ENCODE data around the gene YPEL5. TPM values are rescaled to one million over a fixed set of nuclear protein-coding genes. Genes with fewer than 3 reads are reported as not detected.

YPEL5 gene
- total RNA-seq, 1 experiment from 2014 or later = 43.7 TPM

DNA sequence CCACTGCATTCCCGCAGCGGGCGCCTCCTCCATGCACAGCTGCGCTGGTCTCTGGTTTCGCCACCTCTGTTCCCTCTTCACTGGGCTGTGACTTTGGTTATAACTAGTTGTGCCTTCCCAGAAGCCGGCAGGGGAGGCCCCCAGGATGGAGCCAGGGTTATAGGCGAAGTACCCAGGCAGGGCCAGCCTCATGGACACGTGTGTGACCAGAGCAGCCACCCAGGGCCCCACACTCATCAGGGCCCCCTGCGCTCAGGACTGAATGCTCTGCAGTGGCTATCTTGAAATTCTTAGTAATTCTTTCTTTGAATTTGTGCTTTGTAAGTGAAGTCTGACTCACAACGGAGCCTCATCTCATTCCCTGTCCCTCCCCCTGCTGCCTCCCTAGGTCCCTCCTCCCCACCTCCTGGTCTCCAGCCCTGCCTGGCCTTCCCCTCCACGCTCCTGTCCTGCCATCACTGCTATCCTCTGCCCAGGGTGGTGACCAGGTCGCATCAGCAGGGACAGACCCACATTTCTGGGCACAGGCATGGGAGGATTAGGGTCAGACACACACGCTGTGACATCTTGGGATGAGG lies 46.4 kb downstream of the YPEL5 start:
- in situ Hi-C loops (cut with HindIII; ENCODE audit: low sequenced_read_pairs) = no loop called here
- no peak for DNase-seq (ENCODE audit: low spot score)

DNA sequence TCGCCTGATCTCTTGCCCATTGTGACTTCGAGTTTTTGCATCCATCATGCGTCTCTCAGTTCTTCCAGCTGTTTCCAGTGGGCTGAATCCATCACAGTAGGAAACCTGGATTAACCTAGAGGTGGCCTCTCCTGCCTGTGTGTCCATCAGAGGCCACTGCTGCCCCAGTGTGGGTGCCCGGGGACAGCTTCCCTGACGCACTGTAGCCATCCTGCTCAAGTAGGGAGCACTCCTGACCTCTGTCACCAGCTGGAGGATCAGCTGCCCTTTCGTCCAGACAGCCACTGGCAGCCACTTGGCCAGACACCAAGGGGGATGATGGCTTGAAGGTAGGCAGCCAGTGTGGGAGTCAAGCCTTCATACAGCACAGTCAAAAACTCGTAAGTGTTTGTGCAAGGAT lies 47.6 kb downstream of the YPEL5 start:
- in situ Hi-C loops (cut with HindIII; ENCODE audit: low sequenced_read_pairs) = no loop called here
- no peak for DNase-seq (ENCODE audit: low spot score)

DNA sequence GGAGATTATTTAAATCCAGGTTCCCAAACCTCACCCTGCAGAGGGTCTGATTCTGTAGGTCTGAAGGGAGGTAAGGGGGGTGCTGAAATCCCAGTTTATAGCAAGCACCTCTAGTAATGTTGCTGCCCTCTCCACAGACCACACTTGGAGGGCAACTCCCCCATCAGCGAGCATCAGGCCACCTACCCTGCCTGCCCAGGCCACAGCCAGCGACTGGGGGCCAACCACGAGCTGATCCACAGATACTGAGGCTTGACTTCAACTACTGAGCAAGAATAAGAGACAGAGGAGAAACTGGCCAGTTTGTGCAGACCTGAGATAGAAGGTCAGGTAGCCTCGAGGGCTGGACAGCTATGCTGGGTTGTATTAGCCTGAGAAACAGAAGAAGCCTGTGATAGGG lies 48.2 kb downstream of the YPEL5 start:
- in situ Hi-C loops (cut with HindIII; ENCODE audit: low sequenced_read_pairs) = no loop called here
- DNase-seq (ENCODE audit: low spot score) = no peak

DNA sequence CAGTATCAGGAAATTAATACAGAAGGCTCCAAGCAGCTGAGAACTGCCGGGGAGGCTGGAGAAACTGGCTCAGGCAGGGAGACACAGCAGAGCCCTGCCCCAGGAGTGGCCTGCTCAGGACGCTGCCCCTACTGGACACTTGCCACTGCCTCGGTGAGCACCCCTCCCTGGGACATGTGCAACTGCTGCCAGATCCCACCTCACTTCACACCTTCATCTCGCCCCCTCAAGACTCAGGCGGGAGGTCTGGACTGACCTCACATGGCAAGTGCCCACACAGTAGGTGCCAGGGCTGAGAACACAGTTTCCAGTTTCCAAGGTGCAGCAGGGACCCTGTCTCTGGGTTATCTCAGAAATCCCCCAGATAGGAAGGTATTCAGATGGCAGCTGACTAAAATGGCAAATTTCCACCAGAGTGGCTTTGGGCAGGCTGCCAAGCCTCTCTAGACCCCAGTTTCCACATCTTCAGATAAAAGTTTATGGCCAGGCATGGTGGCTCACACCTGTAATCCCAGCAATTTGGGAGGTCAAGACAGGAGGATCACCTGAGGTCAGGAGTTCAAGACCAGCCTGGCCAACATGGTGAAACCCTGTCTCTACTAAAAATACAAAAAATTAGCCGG lies 50.9 kb downstream of the YPEL5 start:
- in situ Hi-C loops (cut with HindIII; ENCODE audit: low sequenced_read_pairs) = no loop called here

DNA sequence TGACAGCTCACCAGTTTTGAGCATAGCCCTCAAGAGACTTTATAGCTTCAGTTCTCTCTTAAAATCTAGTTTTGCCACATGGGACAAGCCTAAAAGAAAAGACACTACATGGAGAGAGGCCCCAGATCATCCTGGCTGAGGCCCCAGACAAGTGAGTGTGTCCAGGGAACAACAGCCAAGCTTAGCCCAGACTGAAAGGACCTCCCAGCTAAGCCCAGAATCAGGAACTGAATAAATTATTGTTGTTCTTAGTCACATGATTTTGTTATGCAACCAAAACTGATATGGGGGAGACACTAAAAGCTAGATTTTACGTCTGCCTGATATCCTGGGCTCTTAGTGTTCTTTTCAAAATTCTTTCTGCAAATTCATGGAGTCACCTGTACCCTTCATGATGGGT lies 55.2 kb downstream of the YPEL5 start:
- DNase-seq (ENCODE audit: low spot score) = peak; percentile 24
- in situ Hi-C loops (cut with HindIII; ENCODE audit: low sequenced_read_pairs) = no loop called here

More for the DNA sequence above, 50.9 kb downstream of the YPEL5 start:
- no peak for DNase-seq (ENCODE audit: low spot score)

- in situ Hi-C loops (cut with HindIII; ENCODE audit: low sequenced_read_pairs) = no loop called here
- DNase-seq (ENCODE audit: low spot score) = no peak
These were observed 56.3 kb downstream of the YPEL5 start for GRCh38 chr2:30203156-30203555.

- in situ Hi-C loops (cut with HindIII; ENCODE audit: low sequenced_read_pairs) = no loop called here
- no peak for DNase-seq (ENCODE audit: low spot score)
These were observed 57.5 kb downstream of the YPEL5 start for GRCh38 chr2:30204281-30204680.

DNA sequence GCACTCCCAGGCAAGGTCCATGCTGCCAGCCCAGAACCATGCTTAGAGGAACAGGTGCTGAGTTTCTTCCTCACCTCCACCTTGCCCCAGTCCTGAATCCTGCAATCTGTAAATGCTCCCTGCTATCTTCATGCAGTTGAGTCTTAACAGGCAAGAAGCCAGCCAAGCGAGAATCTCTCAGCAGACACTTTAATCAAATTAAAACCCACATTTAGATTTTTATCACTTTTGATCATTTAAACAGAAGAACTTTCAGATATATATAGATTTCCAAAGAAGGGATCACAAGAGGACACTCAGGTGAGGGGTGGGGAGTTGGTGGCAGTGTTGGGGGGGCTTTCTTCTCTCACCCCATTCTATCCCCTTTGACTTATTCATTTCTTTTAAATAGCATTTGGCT lies 58.6 kb downstream of the YPEL5 start:
- in situ Hi-C loops (cut with HindIII; ENCODE audit: low sequenced_read_pairs) = no loop called here

GRCh38 chr2:30206461-30207430 lies 59.9 kb downstream of the YPEL5 start:
- in situ Hi-C loops (cut with HindIII; ENCODE audit: low sequenced_read_pairs) = no loop called here
- DNase-seq (ENCODE audit: low spot score) = no peak

More for the DNA sequence above, 58.6 kb downstream of the YPEL5 start:
- DNase-seq (ENCODE audit: low spot score) = no peak

- DNase-seq (ENCODE audit: low spot score) = peak; percentile 79
- in situ Hi-C loops (cut with HindIII; ENCODE audit: low sequenced_read_pairs) = no loop called here
These were observed 61.6 kb downstream of the YPEL5 start for GRCh38 chr2:30208453-30208852.

GRCh38 chr2:30209227-30209626 lies 62.4 kb downstream of the YPEL5 start:
- no peak for DNase-seq (ENCODE audit: low spot score)
- in situ Hi-C loops (cut with HindIII; ENCODE audit: low sequenced_read_pairs) = no loop called here

Other genes starting within 250 kb of the YPEL5 start
- gene ALK, start 225.4 kb upstream of the YPEL5 start, total RNA-seq (2014; rRNA removed; shearing (Covaris generic)) = not detected in 2 replicates
- not detected in 2 replicates for gene LBH, start 84.5 kb downstream of the YPEL5 start, total RNA-seq (2014; rRNA removed; shearing (Covaris generic))